Renal cortical epithelial cell (primary cell): Measurements from ENCODE around the gene FLNC. TPM values are rescaled to one million over a fixed set of nuclear protein-coding genes. Genes with fewer than 3 reads are reported as not detected.

ENCODE experiments used
- DNase-seq: peaks from one replicate; pipeline ENCODE4 v3.0.0-alpha.2; 2011; ENCODE audit warnings: low read depth
- total RNA-seq: library from RNA; depleted of rRNA; stranded (reverse); fragments of >200 nt; gene quantifications from 2 replicates; pipeline ENCODE4 v1.2.3, GENCODE V29; 2014

FLNC gene
- total RNA-seq, 1 donor from 2014 or later: 56.7 TPM

DNA sequence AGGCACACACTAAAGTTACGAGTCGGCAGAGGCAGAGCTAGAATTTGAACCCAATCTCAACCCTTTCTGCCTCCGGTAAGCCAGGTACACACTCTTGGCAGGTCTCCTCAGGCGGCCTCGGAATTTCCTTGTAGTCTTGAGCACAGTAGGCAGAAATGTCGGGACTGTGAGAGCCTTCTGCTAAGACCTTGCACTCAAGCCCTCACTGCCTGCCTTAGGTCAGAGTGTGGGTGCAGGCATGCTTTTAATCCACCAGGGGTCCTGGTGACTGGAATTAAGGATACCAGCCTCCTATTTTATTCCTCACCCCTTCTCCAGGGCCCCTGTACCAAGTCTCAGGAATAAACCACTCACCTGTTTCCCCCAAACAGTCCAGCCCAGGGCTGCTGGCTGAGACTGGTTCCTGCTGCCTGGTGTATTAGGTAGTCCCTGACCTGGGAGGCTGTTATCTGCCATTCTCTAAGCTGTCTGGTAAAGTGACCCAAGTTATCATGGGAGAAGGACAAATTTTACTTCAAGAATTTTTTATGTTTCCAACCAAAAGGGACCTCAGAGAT lies 33.3 kb downstream of the FLNC start:
- peak; percentile 74 for DNase-seq

DNA sequence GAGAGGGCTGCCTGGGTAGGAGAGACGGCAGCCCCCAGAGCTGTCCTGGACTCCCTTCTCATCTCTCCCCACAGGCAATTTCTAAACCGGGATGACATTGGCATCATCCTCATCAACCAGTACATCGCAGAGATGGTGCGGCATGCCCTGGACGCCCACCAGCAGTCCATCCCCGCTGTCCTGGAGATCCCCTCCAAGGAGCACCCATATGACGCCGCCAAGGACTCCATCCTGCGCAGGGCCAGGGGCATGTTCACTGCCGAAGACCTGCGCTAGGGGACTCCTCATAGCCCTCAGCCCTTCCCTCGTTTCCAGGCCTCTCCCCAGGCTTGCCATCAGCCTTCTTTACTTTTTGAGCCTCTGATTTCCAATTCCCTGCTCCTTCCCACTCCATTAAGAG lies 35.1 kb downstream of the FLNC start:
- no peak for DNase-seq

DNA sequence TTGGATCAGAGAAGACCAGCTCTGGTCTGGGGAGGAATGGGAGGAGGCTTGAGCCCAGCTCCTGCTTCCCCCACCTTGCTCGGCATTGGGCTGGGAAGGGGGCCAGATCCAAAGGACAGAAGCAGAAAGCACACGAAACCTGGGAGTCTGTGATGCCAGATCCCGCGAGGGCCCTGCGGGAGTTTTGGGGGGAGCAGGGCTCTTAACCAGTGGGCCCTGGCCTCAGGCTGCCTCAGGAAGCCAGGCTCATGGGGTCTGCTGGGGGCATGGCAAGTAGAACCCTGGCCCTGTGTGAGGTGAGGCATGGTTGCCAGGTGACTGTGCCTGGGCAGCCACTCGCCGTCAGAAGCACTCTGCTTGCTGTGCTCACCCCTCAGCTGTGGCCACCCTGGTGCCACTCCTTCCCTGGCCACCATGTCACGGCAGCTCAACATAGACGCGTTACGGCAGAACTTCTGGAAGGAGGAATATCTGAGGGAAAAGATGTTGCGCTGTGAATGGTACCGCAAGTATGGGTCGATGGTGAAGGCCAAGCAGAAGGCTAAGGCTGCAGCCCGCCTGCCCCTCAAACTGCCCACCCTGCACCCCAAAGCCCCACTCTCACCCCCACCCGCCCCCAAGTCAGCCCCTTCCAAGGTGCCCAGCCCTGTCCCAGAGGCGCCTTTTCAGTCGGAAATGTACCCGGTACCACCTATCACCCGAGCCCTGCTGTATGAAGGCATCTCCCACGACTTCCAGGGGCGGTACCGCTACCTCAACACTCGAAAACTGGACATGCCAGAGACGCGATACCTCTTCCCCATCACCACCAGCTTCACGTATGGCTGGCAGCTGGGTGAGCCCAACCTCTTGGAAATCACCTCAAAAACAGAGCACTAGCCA lies 36.0 kb downstream of the FLNC start:
- DNase-seq: no peak

DNA sequence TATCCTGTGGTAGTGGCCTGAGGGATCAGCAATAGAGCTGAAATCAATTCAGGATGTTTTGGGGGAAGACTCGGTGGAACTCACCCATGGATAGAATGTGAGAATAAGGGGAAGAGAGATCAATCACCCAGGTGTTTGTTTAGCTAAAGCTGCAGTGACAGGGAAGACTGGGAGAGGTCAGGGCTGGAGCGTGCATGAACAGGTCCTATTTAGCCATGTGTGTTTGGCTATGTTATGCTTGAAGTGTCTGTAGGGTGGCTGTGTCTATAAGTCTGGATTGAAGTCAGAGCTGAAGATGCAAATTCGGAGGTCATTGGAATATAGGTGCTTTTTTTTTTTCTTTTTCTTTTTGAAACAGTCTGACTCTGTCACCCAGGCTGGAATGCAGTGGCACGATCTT lies 37.0 kb downstream of the FLNC start:
- DNase-seq: no peak

DNA sequence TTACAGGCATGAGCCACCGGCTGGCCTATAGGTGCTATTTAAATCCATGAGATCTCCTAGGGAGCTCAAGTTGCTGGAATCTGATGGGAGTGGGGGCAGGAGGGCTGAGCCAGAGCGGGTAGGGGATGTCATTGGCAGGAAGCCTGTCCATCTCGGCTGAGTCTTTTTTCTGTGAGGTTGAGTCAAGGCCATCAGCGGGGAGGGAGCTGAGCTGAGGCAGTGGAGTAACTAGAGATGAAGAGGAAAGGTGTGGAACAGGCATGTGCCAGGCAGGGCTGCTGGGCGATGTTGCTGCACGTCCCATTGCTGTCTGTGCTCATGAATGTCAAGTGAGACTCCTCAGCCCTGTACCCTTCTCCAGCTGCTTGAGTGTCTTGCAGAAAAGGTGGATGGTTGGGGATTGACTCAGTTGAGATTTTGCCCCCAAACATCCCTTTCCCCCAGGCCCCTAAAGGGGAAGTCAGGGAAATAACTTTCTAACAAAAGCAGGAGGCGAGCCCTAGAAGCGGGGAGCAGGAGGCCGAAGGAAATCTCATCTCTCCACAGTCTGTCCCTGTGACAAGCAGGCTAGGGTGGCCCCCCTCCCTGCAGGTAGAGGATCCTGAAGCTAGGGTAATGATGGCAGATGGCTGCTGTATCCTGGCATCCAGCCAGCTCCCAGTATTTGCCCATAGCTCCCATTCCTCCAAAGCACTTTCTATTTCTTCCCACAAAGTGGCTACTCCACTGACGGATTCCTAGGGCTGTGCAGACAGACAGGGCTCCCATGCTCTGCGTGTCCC lies 37.8 kb downstream of the FLNC start:
- no peak for DNase-seq

DNA sequence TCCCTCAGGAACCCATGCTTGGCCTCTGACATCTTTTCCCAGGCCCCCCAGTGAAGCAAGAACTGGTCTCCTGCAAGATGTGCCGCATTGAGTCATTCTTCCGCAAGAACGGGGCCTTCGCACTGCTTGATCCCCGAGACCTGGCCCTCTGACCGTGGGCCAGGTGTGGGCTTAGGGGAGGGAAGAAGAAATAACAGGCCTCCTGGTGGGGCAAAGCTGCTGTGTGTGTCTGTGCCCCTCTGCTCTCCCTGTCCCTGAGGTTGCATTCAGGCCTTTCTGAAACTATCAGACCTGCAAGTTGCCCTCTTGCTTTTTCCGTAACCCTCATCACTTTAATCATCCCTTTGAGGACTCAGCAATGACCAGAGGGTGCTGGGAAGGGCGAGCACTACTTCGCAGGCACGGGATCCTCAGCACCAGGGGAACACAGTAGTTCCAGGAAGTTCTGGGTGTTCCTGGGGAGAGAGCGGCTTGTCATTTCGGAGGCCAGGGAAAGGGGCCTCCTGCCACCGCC lies 38.5 kb downstream of the FLNC start:
- no peak for DNase-seq

DNA sequence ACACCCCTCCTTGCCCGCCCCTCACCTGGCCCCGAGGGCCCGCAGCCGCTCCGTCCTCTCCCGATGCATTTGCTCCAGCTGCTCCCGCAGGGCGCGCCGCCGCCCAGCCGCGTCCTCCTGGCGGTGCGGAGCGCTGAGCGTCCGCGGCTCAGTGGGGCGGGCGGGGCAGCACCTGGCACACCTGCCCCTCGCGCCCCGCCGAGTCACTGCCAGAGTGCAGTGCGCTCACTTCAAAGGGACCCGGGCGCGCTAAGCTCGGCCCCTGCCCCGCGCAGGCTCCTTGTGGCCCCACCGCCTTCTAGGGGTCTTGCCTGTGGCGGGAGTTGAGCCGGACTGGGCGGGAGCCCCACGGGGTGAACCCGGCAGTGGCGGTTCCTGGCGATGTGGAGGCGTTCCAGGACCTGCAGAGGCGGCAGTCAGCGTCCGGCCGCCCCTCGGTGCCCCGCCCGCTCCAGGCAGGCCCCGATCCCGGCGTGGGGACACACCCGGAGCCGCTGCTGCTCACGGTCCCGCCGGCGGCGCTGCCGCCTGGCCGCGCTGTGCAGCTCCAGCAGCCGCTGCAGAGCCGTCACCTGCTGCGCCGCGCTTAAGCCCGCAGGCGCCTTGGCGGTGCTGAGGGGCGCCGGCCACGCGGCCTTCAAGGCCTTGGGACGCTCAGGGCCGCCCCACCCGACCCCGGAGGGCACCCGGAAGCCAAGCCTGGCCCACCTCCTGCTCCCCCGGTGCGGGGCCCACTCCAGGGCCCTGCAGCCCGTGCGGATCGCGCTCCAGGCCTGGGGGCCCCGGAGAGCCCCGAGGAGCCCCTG lies 39.1 kb downstream of the FLNC start:
- DNase-seq: no peak

DNA sequence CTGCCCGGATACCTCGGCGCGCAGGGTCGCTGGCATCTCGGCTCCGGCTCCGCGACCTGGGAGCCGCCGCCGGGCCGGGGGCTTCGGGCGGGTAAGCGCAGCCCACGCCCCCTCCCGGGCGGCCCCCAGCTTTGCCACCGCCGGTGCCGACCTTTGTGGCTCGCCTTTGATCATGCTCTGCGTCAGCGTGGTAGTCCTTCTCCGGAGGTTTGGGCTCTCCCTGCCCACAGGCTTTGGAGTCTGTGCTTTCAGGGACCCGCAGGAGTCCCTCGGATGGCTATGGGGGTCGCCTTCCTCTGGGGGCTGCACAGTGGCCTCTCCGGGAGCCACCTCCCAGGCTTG lies 39.7 kb downstream of the FLNC start:
- DNase-seq: no peak

DNA sequence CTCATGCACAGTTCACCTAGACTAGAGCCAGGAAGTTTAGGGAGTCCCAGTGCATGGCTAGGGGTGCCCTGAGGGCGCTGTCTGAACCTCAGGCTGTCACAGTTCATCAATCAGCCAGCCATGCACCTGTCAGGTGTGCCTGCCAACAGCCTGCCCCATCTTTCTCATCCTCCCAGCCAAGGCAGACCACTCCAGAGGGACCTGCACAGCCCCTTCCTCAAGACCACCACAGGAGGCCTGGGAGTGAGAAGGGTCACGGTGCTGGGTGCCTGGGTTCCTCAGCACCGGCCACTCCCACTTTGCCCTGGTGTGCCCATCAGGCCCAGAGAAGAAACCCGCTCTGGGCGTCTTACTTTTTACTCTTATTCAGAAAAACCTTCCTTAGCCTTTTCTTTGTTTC lies 40.8 kb downstream of the FLNC start:
- no peak for DNase-seq

DNA sequence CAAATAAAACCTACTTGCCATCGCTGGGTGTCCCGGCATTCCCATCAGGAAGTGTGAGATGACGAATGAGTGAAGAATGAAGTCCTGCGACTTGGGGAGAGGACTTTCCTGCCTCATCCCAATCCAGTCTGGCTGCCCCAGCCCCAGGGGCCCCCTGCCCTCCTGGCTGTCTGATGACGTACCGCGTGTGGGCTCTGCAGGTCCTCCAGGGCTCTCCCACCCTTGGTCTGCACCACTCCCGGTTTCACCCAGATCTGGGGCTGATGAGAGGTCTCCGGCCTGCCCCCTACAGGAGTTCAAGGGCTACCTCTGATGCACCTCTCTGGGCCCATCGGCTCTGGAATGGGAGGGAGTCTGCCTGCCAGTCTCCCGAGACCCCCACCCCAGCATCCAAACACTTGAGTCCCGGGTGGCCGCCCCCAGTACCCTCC lies 42.2 kb downstream of the FLNC start:
- DNase-seq: no peak

DNA sequence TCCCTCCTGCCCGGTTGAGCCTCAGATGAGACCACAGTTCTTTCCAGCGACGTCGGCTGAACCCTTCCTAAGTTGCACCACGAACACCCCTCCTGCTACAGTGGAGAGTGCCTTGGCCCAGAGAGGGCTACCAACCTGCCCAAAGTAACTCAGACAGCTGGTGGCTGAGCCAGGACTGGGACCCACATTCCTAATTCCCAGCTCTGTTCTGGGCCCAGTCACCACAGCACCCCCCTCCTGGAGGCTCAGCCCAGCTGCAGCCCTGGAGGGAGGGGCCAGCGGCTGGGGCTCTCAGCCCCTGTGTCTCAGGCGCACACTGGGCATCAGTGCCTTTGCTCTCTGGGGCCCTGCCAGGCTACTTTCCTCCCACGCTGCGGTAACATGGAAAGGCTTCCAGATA lies 43.0 kb downstream of the FLNC start:
- DNase-seq: no peak

DNA sequence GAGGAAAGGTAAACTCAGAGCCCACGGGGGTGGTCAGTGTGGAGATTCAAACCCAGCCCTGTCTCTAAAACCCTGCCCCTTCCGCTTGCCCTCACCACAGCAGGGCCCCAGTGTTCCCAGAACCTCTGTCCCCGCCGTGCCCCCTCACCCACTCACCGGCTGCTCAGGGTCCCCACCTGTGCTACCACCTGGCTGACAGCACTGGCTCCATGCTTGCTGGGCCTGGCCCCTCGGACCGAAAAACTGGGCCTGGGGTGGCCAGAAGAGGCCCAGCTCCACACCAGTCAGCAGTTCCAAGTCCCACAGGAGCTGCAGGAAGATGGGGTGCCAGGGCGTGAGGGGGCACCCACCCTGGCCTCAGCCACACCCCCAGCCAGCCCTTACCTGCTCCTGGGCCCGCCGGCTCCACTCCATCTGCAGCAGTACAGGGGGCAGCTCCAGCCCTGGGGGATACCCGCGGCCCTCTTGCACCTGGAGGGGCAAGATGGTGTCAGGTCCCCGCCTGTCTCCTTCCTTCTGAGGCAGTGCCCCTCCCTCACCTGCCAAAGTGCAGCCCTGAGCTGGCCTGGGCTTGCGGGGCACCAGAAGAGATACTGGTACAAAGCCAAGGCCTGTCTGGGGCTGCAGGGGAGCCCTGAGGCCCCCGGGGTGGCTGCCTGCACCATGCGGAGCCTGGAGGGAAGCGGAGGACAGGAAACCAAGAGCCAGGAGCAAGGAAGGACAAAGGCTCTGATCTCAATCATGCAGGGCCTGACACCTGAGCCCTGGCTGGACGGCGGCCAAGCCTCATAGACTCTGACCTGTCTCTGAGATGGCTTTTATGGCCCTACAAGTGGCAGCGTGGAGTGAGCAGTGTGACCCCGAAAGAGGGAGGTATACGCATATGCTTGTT lies 44.2 kb downstream of the FLNC start:
- DNase-seq: no peak

DNA sequence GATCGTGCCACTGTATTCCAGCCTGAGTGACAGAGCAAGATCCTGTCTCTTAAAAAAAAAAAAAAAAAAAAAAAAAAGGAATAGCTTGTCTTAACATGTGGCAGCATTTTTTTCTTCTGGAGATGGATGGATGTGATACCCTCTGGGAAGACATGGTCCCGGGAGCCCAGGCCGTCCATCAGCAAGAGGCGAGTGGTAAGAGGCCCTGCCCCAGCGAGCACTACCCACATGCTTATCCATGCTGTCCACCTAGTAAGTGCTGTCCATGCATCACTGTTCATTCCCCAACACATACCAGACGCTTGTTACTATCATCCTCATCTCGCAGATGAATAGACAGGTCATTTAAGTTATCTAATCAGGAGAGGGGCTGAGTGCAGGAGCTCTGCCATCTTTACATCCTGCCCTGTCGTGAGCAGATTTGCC lies 45.3 kb downstream of the FLNC start:
- DNase-seq: no peak

DNA sequence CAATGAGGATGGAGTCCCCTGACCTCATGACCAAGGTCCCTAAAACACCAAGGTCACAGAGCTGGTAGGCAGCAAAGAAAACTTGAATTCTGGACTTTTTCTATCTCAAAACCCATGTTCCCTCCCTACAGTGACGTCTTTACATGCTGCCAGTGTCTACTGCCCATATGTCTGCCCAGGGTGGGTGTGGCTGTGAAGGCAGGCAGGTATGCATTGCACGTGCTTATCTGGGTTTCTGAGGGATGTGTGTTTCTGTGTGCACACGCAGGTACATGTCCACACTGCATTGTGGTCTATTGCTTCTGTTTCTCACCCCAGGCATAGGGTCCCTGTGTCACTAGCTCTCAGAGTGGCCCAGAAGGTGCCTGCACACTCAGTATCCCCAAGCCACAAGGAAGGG lies 45.9 kb downstream of the FLNC start:
- no peak for DNase-seq

DNA sequence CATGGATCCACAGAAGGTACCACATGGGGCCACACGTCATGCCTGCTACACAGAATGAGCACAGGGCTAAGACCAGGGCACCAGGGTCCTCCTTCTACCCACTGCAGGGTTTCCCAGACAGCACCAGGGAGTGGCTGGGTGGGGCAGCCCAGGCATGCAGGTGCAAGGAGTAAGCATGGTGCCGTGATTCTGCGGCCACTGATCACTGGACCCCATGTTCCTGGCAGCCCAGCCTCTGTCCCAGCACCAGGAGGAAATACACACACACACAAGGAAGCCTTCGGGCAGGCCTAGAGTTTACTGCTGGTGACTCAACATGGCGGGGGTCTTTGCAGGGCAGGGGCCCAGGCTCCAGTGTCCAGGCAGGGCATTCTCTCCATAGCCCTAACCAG lies 46.4 kb downstream of the FLNC start:
- no peak for DNase-seq

DNA sequence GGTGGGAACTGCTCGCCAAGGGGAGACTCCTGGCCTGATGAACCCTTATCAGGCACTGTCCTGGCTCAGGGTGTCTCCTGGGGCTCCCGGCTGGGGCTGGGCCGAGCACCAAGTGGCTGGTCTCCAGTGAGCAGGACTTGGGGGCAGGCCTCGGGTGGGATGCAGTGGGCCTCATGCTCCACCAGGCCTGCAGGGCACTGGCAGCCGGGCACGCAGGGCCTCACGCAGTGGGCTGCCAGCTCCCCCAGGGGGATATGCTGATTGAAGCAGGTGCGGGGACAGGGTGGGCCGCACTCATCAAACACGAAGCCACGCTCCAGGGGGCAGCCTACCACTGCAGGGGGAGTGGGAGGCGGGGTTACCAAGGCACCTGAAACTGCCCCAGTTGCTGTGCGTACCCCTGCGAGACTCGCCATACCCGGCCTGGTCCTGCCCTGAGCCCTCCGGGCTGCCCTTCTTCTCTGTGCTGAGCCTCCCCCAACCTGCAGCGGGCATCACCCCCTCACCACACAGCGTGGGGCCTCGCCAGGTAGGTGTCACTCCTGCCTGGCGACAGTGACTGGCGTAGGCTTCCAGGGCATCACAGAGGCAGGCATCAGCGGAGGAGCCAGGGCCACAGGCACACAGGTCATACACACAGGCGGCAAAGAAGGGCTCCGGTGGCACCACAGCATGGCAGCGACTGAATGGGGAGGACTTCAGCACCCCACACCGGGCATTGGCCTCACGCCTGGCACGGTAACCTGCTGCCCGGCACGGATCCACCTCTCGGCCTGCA lies 47.0 kb downstream of the FLNC start:
- no peak for DNase-seq

DNA sequence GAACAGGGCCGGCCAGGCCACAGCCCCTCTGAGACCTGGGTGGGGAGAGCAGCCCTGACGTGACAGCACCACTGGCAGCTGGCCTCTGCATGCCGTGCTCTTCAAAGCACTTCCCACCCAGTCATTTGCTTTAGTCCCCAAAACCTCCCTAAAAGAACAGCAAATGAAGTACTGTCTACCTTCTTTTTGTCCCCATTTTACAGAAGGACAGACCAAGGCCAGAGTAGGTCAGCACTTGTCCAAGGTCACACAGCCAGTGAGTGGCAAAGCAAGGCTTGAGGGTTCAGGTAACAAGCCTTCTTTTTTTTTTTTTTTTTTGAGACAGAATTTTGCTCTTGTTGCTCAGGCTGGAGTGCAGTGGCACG lies 47.5 kb downstream of the FLNC start:
- no peak for DNase-seq

DNA sequence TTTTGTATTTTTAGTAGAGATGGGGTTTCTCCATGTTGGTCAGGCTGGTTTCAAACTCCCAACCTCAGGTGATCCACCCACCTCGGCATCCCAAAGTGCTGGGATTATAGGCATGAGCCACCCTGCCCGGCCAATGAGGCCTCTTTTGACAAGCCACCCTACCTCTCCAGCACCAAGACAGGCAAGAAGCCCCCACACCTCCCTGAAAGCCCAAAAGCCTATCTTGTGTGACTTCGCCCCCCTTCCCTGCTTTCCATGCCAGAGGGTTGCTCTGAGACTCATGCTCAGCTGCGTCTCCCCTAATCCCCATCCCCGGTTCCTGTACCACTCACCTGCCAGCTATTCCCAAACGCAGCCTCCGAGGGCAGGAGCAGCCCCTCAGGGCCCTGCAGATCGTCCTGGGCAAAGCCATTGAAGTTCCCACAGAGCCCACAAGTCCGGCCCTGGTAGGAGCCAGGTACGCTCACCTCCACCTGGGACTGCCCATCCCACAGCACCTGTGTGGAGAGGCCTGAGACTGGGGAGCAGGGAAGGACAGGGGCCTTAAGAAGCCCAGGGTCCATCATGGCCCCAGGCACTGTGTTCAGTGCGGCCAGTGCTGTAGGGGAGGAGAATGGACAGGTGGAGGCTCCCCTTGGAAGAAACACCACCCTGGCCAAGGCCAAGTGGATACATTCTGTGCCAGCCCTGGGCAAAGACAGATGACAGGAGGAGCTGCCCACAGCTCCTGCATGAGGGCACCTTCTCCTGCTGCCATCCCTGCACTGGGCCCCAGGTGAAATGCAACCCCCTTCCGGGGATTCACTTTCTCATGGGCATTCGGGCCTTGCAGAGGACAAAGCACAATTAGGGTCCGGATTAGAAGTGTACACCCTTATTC lies 48.3 kb downstream of the FLNC start:
- DNase-seq: no peak

DNA sequence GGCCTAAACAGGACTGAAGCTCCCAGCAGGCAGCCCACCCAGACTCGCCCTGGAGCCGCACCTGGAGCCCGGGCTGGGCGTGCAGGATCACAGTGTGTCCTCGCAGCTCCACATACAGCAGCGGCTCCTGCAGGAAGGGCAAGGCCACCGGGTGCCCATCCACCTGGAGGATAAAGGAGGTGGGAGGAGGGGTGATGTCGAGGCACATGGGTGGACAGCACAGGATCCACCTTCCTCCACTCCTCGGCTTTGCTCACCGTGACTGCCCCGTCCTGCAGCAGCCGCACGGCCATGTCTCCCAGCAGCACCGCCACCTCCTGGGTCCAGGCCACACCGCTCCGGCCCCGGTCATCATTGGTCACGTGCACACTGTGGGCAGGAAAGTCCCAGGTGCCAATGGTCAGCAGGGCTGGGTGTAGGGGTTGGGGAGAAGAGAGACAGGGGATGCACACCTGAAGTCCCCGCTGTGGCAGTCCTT lies 49.3 kb downstream of the FLNC start:
- DNase-seq: no peak
